GM12891 (cell line): Measurements from ENCODE around the gene TMEM143.

Experiments
- POLR2A ChIP-seq: IDR thresholded peaks from 2 replicates; pipeline ENCODE4 v1.6.1; 2011; ENCODE audit warnings: low read depth, low read length, control low read depth
- POU2F2 ChIP-seq: IDR thresholded peaks from 2 replicates; pipeline ENCODE4 v1.6.1; 2011; ENCODE audit warnings: low read depth, mild to moderate bottlenecking, control low read depth, low read length, moderate library complexity

DNA sequence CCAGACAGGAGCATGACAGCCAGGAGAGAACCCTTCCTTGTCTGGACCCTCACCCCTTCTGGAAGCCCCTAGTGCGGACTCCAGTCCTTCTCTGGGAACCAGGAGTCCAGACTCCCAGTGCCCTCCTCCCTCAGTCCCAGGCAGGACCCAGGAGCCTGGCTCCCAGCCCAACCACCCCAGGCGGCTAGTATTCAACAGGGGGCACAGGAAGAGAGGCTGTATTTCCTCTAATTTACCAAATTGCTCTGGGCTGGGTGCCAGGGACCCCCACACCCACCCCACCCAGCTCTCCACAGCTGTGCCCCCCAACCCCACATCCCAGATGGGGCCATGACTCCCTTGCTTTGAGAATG, 33.1 kb upstream of the TMEM143 start:
- no peak for TF ChIP-seq POU2F2
- no peak for TF ChIP-seq POLR2A
